ENCODE results near the gene RARRES2.

DNA sequence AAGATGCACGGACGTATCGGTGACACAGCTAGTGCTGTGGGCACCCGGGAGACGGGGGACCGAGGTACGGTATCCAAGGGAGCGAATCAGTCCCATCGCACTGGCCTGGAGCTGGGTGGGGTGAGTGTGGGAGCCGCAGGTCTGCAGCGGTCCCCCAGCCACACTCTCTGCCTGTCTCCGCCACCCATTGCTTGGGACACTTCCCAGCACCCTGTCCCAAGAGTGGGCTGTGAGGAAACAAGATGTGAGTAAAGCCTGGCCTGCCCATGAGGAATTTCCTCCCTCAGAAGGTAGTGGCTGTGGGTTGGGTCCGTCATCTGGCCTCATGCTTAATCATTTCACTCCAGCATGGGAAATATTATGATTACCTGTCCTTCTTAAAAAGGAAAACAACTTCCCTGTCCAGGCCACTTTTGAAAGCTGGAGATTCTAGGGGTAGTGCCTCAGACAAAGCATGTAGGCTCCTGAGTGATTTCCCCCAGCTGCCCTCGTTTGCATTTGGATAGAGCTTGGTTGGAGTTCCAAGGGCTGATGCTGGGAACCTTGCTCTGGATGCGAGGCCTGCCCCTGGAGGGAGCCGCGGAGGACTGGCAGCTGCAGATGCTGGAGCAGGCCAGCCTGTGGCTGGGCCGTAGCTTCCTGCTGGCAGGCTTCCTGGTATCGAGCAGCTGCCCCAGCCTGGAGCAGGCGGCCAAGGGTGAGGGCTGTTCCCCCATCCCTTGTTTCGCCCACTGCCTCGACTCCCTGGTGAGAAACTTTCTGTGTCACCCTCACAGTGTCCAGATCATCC, 11.9 kb downstream of the RARRES2 start:
- TF ChIP-seq PPARA (CRISPR knock-in tag; IDR thresholded peaks at IDR 0.05; ENCODE audit: borderline replicate concordance): no peak
- TF ChIP-seq ARNTL (CRISPR knock-in tag; IDR thresholded peaks at IDR 0.05; ENCODE audit: borderline replicate concordance, low read depth): no peak
- TF ChIP-seq GLIS3 (CRISPR knock-in tag; IDR thresholded peaks at IDR 0.05): no peak
- no peak for TF ChIP-seq TOX (CRISPR knock-in tag; IDR thresholded peaks at IDR 0.05; ENCODE audit: borderline replicate concordance)

Data from SK-N-SH treated with all-trans-retinoic acid at 6 μM for 48 hours (cell line).